ENCODE results near the gene KCNH2.

The KCNH2 gene

DNA sequence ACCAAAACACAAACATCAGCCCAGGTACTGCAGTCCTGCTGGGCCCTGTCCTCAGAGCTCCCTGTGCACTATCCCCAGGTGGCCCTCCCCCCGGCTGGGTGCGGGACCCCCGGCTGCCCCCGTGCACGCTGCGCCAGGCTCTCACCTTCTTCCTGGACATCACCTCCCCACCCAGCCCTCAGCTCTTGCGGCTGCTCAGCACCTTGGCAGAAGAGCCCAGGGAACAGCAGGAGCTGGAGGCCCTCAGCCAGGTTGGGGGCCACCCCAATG is 31.9 kb upstream of the KCNH2 start:
- no peak overlapping the region for H3K4me3 ChIP-seq (ENCODE audit: low read depth in 1 of 2, low read length in 1 of 2)
- peaks cover 16 to 17% of the 10 kb centered on the region in 2 experiments for H3K4me1 ChIP-seq (ENCODE audit: control insufficient read depth in 1 of 2, insufficient read depth in 1 of 2, low read depth in 1 of 2, low read length in 1 of 2)
- no peaks in the 10 kb centered on the region for H3K36me3 ChIP-seq
- no peaks in the 10 kb centered on the region for H3K9me3 ChIP-seq
- TF ChIP-seq, protein P1, sequence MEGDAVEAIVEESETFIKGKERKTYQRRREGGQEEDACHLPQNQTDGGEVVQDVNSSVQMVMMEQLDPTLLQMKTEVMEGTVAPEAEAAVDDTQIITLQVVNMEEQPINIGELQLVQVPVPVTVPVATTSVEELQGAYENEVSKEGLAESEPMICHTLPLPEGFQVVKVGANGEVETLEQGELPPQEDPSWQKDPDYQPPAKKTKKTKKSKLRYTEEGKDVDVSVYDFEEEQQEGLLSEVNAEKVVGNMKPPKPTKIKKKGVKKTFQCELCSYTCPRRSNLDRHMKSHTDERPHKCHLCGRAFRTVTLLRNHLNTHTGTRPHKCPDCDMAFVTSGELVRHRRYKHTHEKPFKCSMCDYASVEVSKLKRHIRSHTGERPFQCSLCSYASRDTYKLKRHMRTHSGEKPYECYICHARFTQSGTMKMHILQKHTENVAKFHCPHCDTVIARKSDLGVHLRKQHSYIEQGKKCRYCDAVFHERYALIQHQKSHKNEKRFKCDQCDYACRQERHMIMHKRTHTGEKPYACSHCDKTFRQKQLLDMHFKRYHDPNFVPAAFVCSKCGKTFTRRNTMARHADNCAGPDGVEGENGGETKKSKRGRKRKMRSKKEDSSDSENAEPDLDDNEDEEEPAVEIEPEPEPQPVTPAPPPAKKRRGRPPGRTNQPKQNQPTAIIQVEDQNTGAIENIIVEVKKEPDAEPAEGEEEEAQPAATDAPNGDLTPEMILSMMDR (IDR thresholded peaks at IDR 0.05): no peak
- H3K27me3 ChIP-seq: peaks cover 93% of the 10 kb centered on the region
- no peak overlapping the region for H3K27ac ChIP-seq

DNA sequence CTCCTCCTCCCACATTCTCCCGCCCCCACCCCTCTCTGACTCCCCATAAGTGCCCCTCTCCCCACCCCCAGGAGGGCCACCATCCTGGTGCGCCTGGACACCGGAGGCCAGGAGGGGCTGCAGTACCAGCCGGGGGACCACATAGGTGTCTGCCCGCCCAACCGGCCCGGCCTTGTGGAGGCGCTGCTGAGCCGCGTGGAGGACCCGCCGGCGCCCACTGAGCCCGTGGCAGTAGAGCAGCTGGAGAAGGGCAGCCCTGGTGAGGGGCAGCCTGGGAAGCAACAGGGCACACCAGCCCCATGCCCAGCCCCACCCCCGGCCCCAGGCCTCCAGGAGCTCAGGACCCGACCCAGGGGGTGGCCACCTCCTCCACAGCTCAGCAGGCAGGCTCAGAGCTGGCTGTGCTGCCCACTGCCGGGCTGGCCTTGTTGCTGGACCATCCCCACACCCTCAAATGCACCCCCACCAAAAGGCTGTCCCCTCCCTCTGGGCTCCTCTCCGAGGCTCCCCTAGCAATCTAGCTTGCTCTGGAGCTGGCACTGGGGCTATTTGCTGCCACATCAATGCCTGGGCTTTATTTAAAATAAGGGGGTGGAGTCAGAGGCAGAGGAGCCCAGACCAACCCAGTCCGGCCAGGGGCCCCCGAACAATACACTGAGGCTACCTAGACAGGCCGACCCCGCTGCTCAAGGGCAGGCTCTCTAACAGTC is 31.4 kb upstream of the KCNH2 start:
- Histone ChIP-seq H3K27me3 (peaks cover 93% of the 10 kb centered on the region), H3K36me3 (no peaks in the 10 kb centered on the region), H3K27ac (no peak overlapping the region), H3K4me3 (ENCODE audit: low read depth in 1 of 2, low read length in 1 of 2) (no peak overlapping the region), H3K4me1 (ENCODE audit: control insufficient read depth in 1 of 2, insufficient read depth in 1 of 2, low read depth in 1 of 2, low read length in 1 of 2) (peaks cover 12 to 17% of the 10 kb centered on the region in 2 experiments), H3K9me3 (no peaks in the 10 kb centered on the region)
- TF ChIP-seq, protein P1 (IDR thresholded peaks at IDR 0.05): no peak

DNA sequence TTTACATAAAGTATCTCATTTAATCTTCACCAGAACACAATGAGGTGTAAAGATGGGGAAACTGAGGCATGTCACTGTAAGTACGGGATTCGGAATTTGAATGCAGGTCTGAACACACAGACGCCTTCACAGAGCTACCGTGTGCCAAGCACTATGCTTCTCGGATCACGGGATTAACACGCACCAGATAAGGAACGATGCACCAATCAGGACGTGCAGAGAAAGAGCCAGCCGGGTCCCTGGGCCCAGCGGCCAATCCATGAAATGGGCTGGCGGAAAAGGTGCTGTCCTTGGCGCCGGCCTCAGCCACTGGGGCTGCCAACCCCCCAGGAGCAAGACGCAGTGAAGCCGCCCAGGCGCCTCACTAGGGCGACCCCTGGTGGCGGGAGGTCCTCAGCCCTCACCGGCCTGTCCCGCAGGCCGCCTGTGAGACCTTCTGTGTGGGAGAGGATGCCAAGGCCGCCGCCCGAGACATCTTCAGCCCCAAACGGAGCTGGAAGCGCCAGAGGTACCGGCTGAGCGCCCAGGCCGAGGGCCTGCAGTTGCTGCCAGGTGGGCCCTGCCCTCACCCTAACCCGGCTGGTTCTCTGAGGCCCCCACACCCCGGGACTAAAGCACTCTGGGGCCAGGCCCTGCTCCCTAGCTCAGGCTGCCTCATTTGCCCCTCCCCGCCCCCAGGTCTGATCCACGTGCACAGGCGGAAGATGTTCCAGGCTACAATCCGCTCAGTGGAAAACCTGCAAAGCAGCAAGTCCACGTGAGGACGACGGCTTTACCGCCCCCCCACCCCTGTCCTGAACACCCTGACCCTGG is 30.6 kb upstream of the KCNH2 start:
- Histone ChIP-seq H3K36me3 (no peaks in the 10 kb centered on the region), H3K9me3 (no peaks in the 10 kb centered on the region), H3K27me3 (peaks cover 93% of the 10 kb centered on the region), H3K4me1 (ENCODE audit: control insufficient read depth in 1 of 2, insufficient read depth in 1 of 2, low read depth in 1 of 2, low read length in 1 of 2) (peaks cover 6 to 11% of the 10 kb centered on the region in 2 experiments), H3K4me3 (ENCODE audit: low read depth in 1 of 2, low read length in 1 of 2) (peak overlapping the region in 1 of 2 experiments; percentile 28), H3K27ac (no peak overlapping the region)
- TF ChIP-seq, protein P1 (IDR thresholded peaks at IDR 0.05): peak; percentile 43

DNA sequence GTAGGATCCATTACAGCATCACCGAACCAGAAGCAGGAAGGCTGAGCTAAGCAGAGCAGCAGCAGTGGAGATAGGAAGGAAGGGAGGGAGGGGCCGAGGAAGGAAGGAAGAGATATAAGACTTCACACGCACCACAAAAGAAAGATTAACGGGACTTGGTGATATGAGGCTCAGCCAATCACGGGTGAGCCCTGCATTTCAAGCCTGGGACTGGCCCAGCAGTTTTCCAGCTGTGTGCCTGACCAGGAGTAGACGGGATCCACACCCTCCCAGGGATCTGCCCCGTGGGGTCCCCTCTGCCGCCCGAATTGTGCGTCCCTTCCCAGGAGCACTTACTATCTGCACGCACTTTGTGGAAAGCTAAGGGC is 30.0 kb upstream of the KCNH2 start:
- Histone ChIP-seq H3K27me3 (peaks cover 93% of the 10 kb centered on the region), H3K9me3 (no peaks in the 10 kb centered on the region), H3K4me1 (ENCODE audit: control insufficient read depth in 1 of 2, insufficient read depth in 1 of 2, low read depth in 1 of 2, low read length in 1 of 2) (peaks cover 5 to 7% of the 10 kb centered on the region in 2 experiments), H3K27ac (no peak overlapping the region), H3K4me3 (ENCODE audit: low read depth in 1 of 2, low read length in 1 of 2) (no peak overlapping the region), H3K36me3 (no peaks in the 10 kb centered on the region)
- TF ChIP-seq, protein P1 (IDR thresholded peaks at IDR 0.05): no peak

DNA sequence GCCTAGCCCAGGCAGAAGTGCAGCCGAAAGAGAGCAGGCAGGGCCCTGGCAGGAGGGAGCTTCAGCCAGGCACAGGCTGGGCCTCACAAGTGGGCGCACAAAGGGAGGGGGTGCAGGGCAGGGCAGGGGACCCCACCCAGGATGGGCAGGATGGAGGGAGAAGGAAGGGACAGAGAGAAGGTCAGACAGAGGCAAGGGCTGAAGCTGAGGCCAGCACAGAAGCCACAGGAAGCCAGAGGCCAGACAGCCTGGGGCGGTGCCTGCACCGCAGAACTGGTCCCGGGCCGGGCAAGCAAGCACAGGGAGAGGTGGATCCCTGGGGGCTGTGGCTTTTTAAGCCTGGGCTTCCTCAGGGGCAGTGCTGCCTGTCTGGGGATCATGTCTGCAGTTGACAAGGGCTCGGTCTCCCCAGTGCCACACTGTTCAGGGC is 29.4 kb upstream of the KCNH2 start:
- H3K27ac ChIP-seq: no peak overlapping the region
- no peak overlapping the region for H3K4me3 ChIP-seq (ENCODE audit: low read depth in 1 of 2, low read length in 1 of 2)
- no peaks in the 10 kb centered on the region for H3K9me3 ChIP-seq
- TF ChIP-seq, protein P1 (IDR thresholded peaks at IDR 0.05): no peak
- peaks cover 87% of the 10 kb centered on the region for H3K27me3 ChIP-seq
- H3K36me3 ChIP-seq: no peaks in the 10 kb centered on the region
- H3K4me1 ChIP-seq (ENCODE audit: control insufficient read depth in 1 of 2, insufficient read depth in 1 of 2, low read depth in 1 of 2, low read length in 1 of 2): peaks cover 5 to 7% of the 10 kb centered on the region in 2 experiments
